Measurements from ENCODE around the gene TMEM132A.
A peak's percentile ranks its signal among the peaks of the same experiment; 100 is the strongest.
"Not testable (repeated sequence)": the region's sequence is repeated elsewhere in the genome, so short reads cannot be mapped to it uniquely, and the experiment has no call there.

TMEM132A gene

DNA sequence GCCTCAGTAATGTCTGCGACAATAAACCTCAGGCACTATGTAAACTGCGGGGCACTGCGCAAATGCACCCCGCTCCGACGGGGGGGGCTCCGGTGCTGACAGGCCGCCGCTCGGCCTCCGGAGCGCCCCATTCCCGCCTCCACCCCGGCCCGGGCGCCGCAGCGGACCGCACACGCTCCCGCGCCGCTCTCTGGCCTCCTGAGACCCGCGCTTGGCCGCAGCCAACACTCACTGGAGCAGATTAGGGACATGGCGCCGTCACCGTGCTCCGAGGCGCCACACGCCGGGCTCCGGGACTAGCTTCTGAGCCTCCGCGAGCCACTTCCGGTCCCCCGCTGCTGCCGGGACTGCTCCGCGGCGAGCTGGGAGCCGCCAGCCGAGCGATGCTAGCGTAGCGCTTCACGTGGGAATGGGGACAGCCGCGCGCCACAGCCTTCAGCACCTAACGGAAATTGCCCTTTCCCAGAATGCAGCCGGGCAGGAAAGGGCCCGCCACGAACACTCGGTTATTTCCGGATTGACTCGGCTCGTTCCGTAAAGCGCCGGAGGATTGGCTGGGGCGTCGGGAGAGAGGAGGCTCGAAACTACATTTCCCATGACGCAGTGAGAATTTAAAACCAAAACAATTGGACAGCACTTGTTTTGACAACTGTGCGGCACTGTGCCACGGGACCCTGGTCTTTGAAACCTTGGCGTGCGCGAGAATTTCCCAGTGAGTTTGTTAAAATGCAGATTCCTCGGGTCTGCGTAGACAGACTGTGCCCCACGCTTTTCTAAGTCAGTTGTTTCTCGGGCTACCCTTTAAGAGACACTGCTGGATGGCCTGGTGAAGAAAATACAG is 17.9 kb upstream of the TMEM132A start, which contains the start of gene PRPF19:
Gene PRPF19, minus strand, starts transcription at position 454 of the 841 bp plus-strand sequence. Its CDS starts 203 bp downstream, at position 251.
- H3K27ac ChIP-seq: peak within 1 kb of the TSS; percentile 94
- TF ChIP-seq, protein P1, sequence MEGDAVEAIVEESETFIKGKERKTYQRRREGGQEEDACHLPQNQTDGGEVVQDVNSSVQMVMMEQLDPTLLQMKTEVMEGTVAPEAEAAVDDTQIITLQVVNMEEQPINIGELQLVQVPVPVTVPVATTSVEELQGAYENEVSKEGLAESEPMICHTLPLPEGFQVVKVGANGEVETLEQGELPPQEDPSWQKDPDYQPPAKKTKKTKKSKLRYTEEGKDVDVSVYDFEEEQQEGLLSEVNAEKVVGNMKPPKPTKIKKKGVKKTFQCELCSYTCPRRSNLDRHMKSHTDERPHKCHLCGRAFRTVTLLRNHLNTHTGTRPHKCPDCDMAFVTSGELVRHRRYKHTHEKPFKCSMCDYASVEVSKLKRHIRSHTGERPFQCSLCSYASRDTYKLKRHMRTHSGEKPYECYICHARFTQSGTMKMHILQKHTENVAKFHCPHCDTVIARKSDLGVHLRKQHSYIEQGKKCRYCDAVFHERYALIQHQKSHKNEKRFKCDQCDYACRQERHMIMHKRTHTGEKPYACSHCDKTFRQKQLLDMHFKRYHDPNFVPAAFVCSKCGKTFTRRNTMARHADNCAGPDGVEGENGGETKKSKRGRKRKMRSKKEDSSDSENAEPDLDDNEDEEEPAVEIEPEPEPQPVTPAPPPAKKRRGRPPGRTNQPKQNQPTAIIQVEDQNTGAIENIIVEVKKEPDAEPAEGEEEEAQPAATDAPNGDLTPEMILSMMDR (conservative IDR thresholded peaks at IDR 0.05): no peak

- TF ChIP-seq, protein P1 (conservative IDR thresholded peaks at IDR 0.05): no peak
- no peak overlapping the region for H3K27ac ChIP-seq
These were observed 15.5 kb upstream of the TMEM132A start for GRCh38 chr11:60908803-60909202.

- H3K27ac ChIP-seq: not testable (repeated sequence)
These were observed 14.5 kb upstream of the TMEM132A start for GRCh38 chr11:60909680-60910280.

DNA sequence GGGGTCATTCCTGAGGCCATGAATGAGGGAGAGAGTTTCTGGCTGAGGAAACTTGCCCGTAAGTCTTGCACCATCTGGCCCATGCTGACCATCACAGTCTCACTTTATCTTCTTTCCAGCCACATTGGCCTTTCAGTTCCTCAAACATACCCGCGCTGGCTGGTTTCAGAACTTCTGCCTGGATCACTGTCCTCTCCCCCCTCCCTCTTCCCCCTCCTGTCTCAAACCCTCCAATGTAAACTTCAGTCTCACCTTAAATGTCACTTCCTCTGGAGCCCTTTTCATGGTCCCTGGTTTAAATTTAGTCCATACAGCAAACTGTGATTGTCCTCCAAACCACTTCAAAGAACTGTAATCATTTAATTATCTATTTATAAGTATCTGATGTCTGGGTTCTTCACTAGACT is 14.0 kb upstream of the TMEM132A start:
- TF ChIP-seq, protein P1 (conservative IDR thresholded peaks at IDR 0.05): no peak
- no peak overlapping the region for H3K27ac ChIP-seq

GRCh38 chr11:60910711-60911380 is 13.4 kb upstream of the TMEM132A start:
- no peak overlapping the region for H3K27ac ChIP-seq
- TF ChIP-seq, protein P1 (conservative IDR thresholded peaks at IDR 0.05): no peak

GRCh38 chr11:60912223-60912850 is 11.9 kb upstream of the TMEM132A start:
- peak overlapping the region; percentile 90 for H3K27ac ChIP-seq
- TF ChIP-seq, protein P1 (conservative IDR thresholded peaks at IDR 0.05): no peak

- TF ChIP-seq, protein P1 (conservative IDR thresholded peaks at IDR 0.05): no peak
- peak overlapping the region; percentile 90 for H3K27ac ChIP-seq
These were observed 11.3 kb upstream of the TMEM132A start for GRCh38 chr11:60912851-60913528.

Data from VCaP (cell line).